CD14-positive monocyte (primary cell): ENCODE results near the gene PHF21B. TPM values are rescaled to one million over a fixed set of nuclear protein-coding genes. Genes with fewer than 3 reads are reported as not detected.

Source experiments
- DNase-seq, 3 donors: peaks; one replicate each; pipeline ENCODE4 v3.0.0-alpha.2; 2011 to 2022
- H2AFZ ChIP-seq: 2 replicates; pipeline ENCODE4 v1.6.0; 2012; ENCODE audit warnings: mild to moderate bottlenecking, low read depth, low read length, inconsistent platforms; ENCODE audit not compliant: insufficient read depth, poor library complexity, severe bottlenecking
- H3K27ac ChIP-seq, 2 donors: 1 replicate in 1 of 2; 2 replicates in 1 of 2; pipeline ENCODE4 v1.5.1; 2012 to 2013; ENCODE audit warnings: low read length in 2 of 2, control low read depth in 1 of 2, inconsistent platforms in 1 of 2, low read depth in 1 of 2, mild to moderate bottlenecking in 1 of 2
- H3K27me3 ChIP-seq, 2 donors: one replicate each; pipeline versions ENCODE4 v1.6.0 to v1.6.1; 2011 to 2013; ENCODE audit warnings: low read length in 2 of 2; ENCODE audit not compliant: control insufficient read depth in 2 of 2, insufficient read depth in 2 of 2
- H3K36me3 ChIP-seq, 2 donors: replicated peaks in 1 of 2; 1 replicate in 1 of 2; 2 replicates in 1 of 2; pipeline versions ENCODE4 v1.5.1 to v1.6.1; 2012 to 2013; ENCODE audit warnings: low read length in 2 of 2, control low read depth in 1 of 2, inconsistent platforms in 1 of 2, mild to moderate bottlenecking in 1 of 2; ENCODE audit not compliant: insufficient read depth in 2 of 2, control insufficient read depth in 1 of 2
- H3K4me1 ChIP-seq, 2 donors: 1 replicate in 1 of 2; 2 replicates in 1 of 2; pipeline versions ENCODE4 v1.5.1 to v1.6.1; 2012 to 2013; ENCODE audit warnings: low read length in 2 of 2, control low read depth in 1 of 2, inconsistent platforms in 1 of 2, mild to moderate bottlenecking in 1 of 2, moderate library complexity in 1 of 2; ENCODE audit not compliant: insufficient read depth in 2 of 2, control insufficient read depth in 1 of 2
- H3K4me2 ChIP-seq: replicated peaks from 2 replicates; pipeline ENCODE3; 2012; ENCODE audit warnings: low read length, moderate library complexity, mild to moderate bottlenecking; ENCODE audit not compliant: poor library complexity, severe bottlenecking; ENCODE audit errors: extremely low read depth
- H3K4me3 ChIP-seq, 3 experiments: fragments of 200-600 bp in 1 of 3; sonication (generic) in 1 of 3; replicated peaks in 1 of 3; 1 replicate in 2 of 3; 2 replicates in 1 of 3; pipeline ENCODE4 v1.5.1; 2011 to 2013; ENCODE audit warnings: low read length in 3 of 3, mild to moderate bottlenecking in 3 of 3, control low read depth in 2 of 3, low read depth in 2 of 3, inconsistent platforms in 1 of 3, moderate library complexity in 1 of 3
- H3K79me2 ChIP-seq: 2 replicates; pipeline ENCODE4 v1.6.0; 2012; ENCODE audit warnings: mild to moderate bottlenecking, control low read depth, inconsistent platforms, low read length, moderate library complexity; ENCODE audit not compliant: insufficient read depth
- H3K9ac ChIP-seq: 2 replicates; pipeline ENCODE4 v1.6.0; 2017; ENCODE audit warnings: low read length, mild to moderate bottlenecking; ENCODE audit not compliant: insufficient read depth, poor library complexity, severe bottlenecking
- H3K9me3 ChIP-seq, 2 donors: replicated peaks in 1 of 2; 1 replicate in 1 of 2; 2 replicates in 1 of 2; pipeline versions ENCODE4 v1.5.1 to v1.6.1; 2012 to 2013; ENCODE audit warnings: low read length in 2 of 2, control low read depth in 1 of 2; ENCODE audit not compliant: control insufficient read depth in 1 of 2, insufficient read depth in 1 of 2
- H4K20me1 ChIP-seq: 2 replicates; pipeline ENCODE4 v1.6.0; 2012; ENCODE audit warnings: mild to moderate bottlenecking, low read length, control low read depth, moderate library complexity; ENCODE audit not compliant: insufficient read depth
- H3K27ac Mint-ChIP-seq, 7 donors: one replicate each; pipeline ENCODE4 v1.8.0; 2020; ENCODE audit warnings: mild to moderate bottlenecking in 7 of 7, mixed read lengths in 7 of 7, moderate library complexity in 6 of 7, inconsistent platforms in 2 of 7
- H3K27me3 Mint-ChIP-seq, 3 donors: one replicate each; pipeline ENCODE4 v1.8.0; 2021 to 2022; ENCODE audit warnings: low read depth in 3 of 3, mild to moderate bottlenecking in 3 of 3, mixed read lengths in 3 of 3, moderate library complexity in 3 of 3, inconsistent platforms in 1 of 3
- H3K36me3 Mint-ChIP-seq, 2 donors: one replicate each; pipeline ENCODE4 v1.8.0; 2020; ENCODE audit warnings: mixed read lengths in 2 of 2, inconsistent platforms in 1 of 2, mild to moderate bottlenecking in 1 of 2
- H3K4me1 Mint-ChIP-seq: one replicate; pipeline ENCODE4 v1.8.0; 2020; ENCODE audit warnings: mild to moderate bottlenecking, mixed read lengths
- H3K4me3 Mint-ChIP-seq, 2 donors: one replicate each; pipeline ENCODE4 v1.8.0; 2020; ENCODE audit warnings: mild to moderate bottlenecking in 2 of 2, mixed read lengths in 2 of 2, moderate library complexity in 1 of 2
- H3K9me3 Mint-ChIP-seq, 7 donors: one replicate each; pipeline ENCODE4 v1.8.0; 2020 to 2022; ENCODE audit warnings: mixed read lengths in 7 of 7, mild to moderate bottlenecking in 6 of 7, moderate library complexity in 6 of 7, inconsistent platforms in 2 of 7
- WGBS: methylation state at CpG from one replicate; pipeline ENCODE4 v1.1.5; 2013; ENCODE audit warnings: missing lambda C conversion rate; ENCODE audit not compliant: insufficient coverage; 5-methylcytosine and 5-hydroxymethylcytosine counted together
- intact Hi-C, 2 donors: fragments of 100-400 bp; cut with micrococcal nuclease; formaldehyde crosslinking; loops; one replicate each; pipeline versions ENCODE4 v1.15.0 to v1.15.1; 2023
- polyA plus RNA-seq, 3 donors: library from polyadenylated mRNA; depleted of rRNA in 1 of 3; unstranded in 2 of 3; stranded (reverse) in 1 of 3; fragments of 300-500 nt in 2 of 3; fragments of >200 nt in 1 of 3; fragmentation: Illumina TruSeq in 2 of 3; gene quantifications; 1 replicate in 2 of 3; 2 replicates in 1 of 3; pipeline ENCODE4 v1.2.3, GENCODE V29; 2012 to 2021
- TF ChIP-seq, protein P1 (sequence below): fragments of 200-600 bp; IDR thresholded peaks from one replicate; pipeline ENCODE4 v1.8.0; 2022; ENCODE audit warnings: antibody characterized with exemption, mild to moderate bottlenecking

PHF21B gene
- polyA plus RNA-seq, 3 donors, result not detected

GRCh38 chr22:44913198-44913983 is 96.4 kb downstream of the PHF21B start:
- no peak overlapping the region for H3K4me3 Mint-ChIP-seq
- H3K27me3 Mint-ChIP-seq, result peaks cover 0 to 7% (median 1%) of the 10 kb centered on the region in 3 donors
- Histone ChIP-seq H2AFZ (no peak overlapping the region), H4K20me1 (no peaks in the 10 kb centered on the region), H3K36me3 (no peaks in the 10 kb centered on the region), H3K27me3 (no peaks in the 10 kb centered on the region), H3K9ac (no peak overlapping the region), H3K27ac (no peak overlapping the region), H3K4me2 (no peak overlapping the region), H3K4me3 (no peak overlapping the region), H3K4me1 (no peaks in the 10 kb centered on the region), H3K79me2 (no peaks in the 10 kb centered on the region), H3K9me3 (peaks cover 0 to 4% of the 10 kb centered on the region in 2 donors)
- H3K4me1 Mint-ChIP-seq, result no peaks in the 10 kb centered on the region
- TF ChIP-seq, protein P1, sequence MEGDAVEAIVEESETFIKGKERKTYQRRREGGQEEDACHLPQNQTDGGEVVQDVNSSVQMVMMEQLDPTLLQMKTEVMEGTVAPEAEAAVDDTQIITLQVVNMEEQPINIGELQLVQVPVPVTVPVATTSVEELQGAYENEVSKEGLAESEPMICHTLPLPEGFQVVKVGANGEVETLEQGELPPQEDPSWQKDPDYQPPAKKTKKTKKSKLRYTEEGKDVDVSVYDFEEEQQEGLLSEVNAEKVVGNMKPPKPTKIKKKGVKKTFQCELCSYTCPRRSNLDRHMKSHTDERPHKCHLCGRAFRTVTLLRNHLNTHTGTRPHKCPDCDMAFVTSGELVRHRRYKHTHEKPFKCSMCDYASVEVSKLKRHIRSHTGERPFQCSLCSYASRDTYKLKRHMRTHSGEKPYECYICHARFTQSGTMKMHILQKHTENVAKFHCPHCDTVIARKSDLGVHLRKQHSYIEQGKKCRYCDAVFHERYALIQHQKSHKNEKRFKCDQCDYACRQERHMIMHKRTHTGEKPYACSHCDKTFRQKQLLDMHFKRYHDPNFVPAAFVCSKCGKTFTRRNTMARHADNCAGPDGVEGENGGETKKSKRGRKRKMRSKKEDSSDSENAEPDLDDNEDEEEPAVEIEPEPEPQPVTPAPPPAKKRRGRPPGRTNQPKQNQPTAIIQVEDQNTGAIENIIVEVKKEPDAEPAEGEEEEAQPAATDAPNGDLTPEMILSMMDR, result no peak
- H3K9me3 Mint-ChIP-seq, result peaks cover 2 to 20% (median 12%) of the 10 kb centered on the region in 7 donors
- no peak overlapping the region for H3K27ac Mint-ChIP-seq
- no peaks in the 10 kb centered on the region for H3K36me3 Mint-ChIP-seq
- 94% methylated on average over 19 of the region's 24 CpGs for WGBS
- intact Hi-C loops, result no loop called here
- DNase-seq, result no peak

GRCh38 chr22:44909241-44909640 is 100.6 kb downstream of the PHF21B start:
- no peaks in the 10 kb centered on the region for H3K36me3 ChIP-seq
- no peaks in the 10 kb centered on the region for H3K27me3 ChIP-seq
- no peaks in the 10 kb centered on the region for H4K20me1 ChIP-seq
- no peak overlapping the region for H3K4me2 ChIP-seq
- Mint-ChIP-seq H3K36me3 (no peaks in the 10 kb centered on the region), H3K27me3 (peaks cover 0 to 10% (median 4%) of the 10 kb centered on the region in 3 donors), H3K27ac (no peak overlapping the region), H3K4me1 (no peaks in the 10 kb centered on the region), H3K4me3 (no peak overlapping the region), H3K9me3 (peaks cover 5 to 31% (median 13%) of the 10 kb centered on the region in 7 donors)
- H3K79me2 ChIP-seq, result no peaks in the 10 kb centered on the region
- no peak overlapping the region for H3K27ac ChIP-seq
- DNase-seq, result no peak
- TF ChIP-seq, protein P1, result no peak
- no peaks in the 10 kb centered on the region for H3K4me1 ChIP-seq
- WGBS, result 94% methylated on average over 6 of the region's 6 CpGs
- H3K4me3 ChIP-seq, result no peak overlapping the region
- H3K9me3 ChIP-seq, result peaks cover 0 to 16% of the 10 kb centered on the region in 2 donors
- no peak overlapping the region for H2AFZ ChIP-seq
- intact Hi-C loops, result no loop called here
- no peak overlapping the region for H3K9ac ChIP-seq
